Smooth muscle cell (in vitro differentiated cells): ENCODE measurements around the gene ABHD8. TPM values are rescaled to one million over a fixed set of nuclear protein-coding genes. Genes with fewer than 3 reads are reported as not detected.

Source experiments
- DNase-seq: peaks from one replicate; lab custom pipeline; 2025; ENCODE audit not compliant: unreplicated experiment; lab: John Stamatoyannopoulos, UW
- H2AFZ ChIP-seq: fragments of 200-600 bp; sonication (generic); 2 replicates; pipeline ENCODE4 v1.6.0; 2016; ENCODE audit warnings: antibody characterized with exemption, low read depth, mild to moderate bottlenecking
- H3F3A ChIP-seq: fragments of 200-600 bp; sonication (generic); 2 replicates; pipeline ENCODE4 v1.6.0; 2017; ENCODE audit warnings: antibody characterized with exemption, low read depth
- H3K27ac ChIP-seq: fragments of 200-600 bp; sonication (generic); 2 replicates; pipeline ENCODE4 v1.5.1; 2016; ENCODE audit warnings: low read depth, mild to moderate bottlenecking
- H3K27me3 ChIP-seq: fragments of 200-600 bp; sonication (generic); 2 replicates; pipeline ENCODE4 v1.6.1; 2016; ENCODE audit warnings: low read depth, mild to moderate bottlenecking
- H3K36me3 ChIP-seq: fragments of 200-600 bp; sonication (generic); 2 replicates; pipeline ENCODE4 v1.5.1; 2016; ENCODE audit warnings: low read depth
- H3K4me1 ChIP-seq: fragments of 200-600 bp; sonication (generic); 2 replicates; pipeline ENCODE4 v1.5.1; 2016; ENCODE audit warnings: low read depth
- H3K4me2 ChIP-seq: fragments of 200-600 bp; sonication (generic); 2 replicates; pipeline ENCODE4 v1.6.0; 2016; ENCODE audit warnings: mild to moderate bottlenecking
- H3K4me3 ChIP-seq: fragments of 200-600 bp; sonication (generic); 2 replicates; pipeline ENCODE4 v1.5.1; 2016; ENCODE audit warnings: mild to moderate bottlenecking
- H3K79me2 ChIP-seq: fragments of 200-600 bp; sonication (generic); 2 replicates; pipeline ENCODE4 v1.6.0; 2016; ENCODE audit warnings: low read depth, mild to moderate bottlenecking
- H3K9ac ChIP-seq: fragments of 200-600 bp; sonication (generic); 2 replicates; pipeline ENCODE4 v1.6.0; 2016; ENCODE audit warnings: low read depth
- H3K9me3 ChIP-seq: fragments of 200-600 bp; sonication (generic); replicated peaks from 2 replicates; pipeline ENCODE4 v1.5.1; 2016; ENCODE audit warnings: low read depth
- H4K20me1 ChIP-seq: fragments of 200-600 bp; sonication (generic); 2 replicates; pipeline ENCODE4 v1.6.0; 2016; ENCODE audit warnings: low read depth
- CTCF ChIP-seq: fragments of 200-600 bp; sonication (generic); IDR thresholded peaks from 2 replicates; pipeline ENCODE4 v1.5.1; 2017; ENCODE audit warnings: borderline replicate concordance, mild to moderate bottlenecking, antibody characterized with exemption; ENCODE audit not compliant: insufficient read depth, poor library complexity, severe bottlenecking
- WGBS: methylation state at CpG from one replicate; pipeline ENCODE4 v1.1.7; 2016; ENCODE audit warnings: low lambda C conversion rate; 5-methylcytosine and 5-hydroxymethylcytosine counted together
- polyA plus RNA-seq: library from polyadenylated mRNA; unstranded; fragments of >200 nt; fragmentation: Nextera tagmentation; extraction: Ambion mirVana; gene quantifications from 2 replicates; pipeline ENCODE4 v1.2.1, GENCODE V29; 2016
- total RNA-seq: library from RNA; depleted of rRNA; stranded (reverse); fragments of >200 nt; gene quantifications from 2 replicates; pipeline ENCODE4 v1.2.3, GENCODE V29; 2014

ABHD8 gene
- total and polyA plus RNA-seq, 2 experiments from 2014 or later, result 9.2 to 15.1 TPM

- H3K79me2 ChIP-seq, result no peaks in the 10 kb centered on the region
- no peak overlapping the region for H3K4me2 ChIP-seq
- H3F3A ChIP-seq, result peaks cover 6% of the 10 kb centered on the region
- H3K27me3 ChIP-seq, result no peaks in the 10 kb centered on the region
- 91% methylated on average over 10 of the region's 10 CpGs for WGBS
- H3K27ac ChIP-seq, result no peak overlapping the region
- DNase-seq, result no peak
- H3K9me3 ChIP-seq, result no peaks in the 10 kb centered on the region
- peaks cover 12% of the 10 kb centered on the region for H3K4me1 ChIP-seq
- H3K36me3 ChIP-seq, result no peaks in the 10 kb centered on the region
- peaks cover 10% of the 10 kb centered on the region for H4K20me1 ChIP-seq
- TF ChIP-seq CTCF, result no peak
- H2AFZ ChIP-seq, result no peak overlapping the region
- no peak overlapping the region for H3K9ac ChIP-seq
- no peak overlapping the region for H3K4me3 ChIP-seq
Observed at GRCh38 chr19:17322854-17323253, 19.6 kb upstream of the ABHD8 start.

DNA sequence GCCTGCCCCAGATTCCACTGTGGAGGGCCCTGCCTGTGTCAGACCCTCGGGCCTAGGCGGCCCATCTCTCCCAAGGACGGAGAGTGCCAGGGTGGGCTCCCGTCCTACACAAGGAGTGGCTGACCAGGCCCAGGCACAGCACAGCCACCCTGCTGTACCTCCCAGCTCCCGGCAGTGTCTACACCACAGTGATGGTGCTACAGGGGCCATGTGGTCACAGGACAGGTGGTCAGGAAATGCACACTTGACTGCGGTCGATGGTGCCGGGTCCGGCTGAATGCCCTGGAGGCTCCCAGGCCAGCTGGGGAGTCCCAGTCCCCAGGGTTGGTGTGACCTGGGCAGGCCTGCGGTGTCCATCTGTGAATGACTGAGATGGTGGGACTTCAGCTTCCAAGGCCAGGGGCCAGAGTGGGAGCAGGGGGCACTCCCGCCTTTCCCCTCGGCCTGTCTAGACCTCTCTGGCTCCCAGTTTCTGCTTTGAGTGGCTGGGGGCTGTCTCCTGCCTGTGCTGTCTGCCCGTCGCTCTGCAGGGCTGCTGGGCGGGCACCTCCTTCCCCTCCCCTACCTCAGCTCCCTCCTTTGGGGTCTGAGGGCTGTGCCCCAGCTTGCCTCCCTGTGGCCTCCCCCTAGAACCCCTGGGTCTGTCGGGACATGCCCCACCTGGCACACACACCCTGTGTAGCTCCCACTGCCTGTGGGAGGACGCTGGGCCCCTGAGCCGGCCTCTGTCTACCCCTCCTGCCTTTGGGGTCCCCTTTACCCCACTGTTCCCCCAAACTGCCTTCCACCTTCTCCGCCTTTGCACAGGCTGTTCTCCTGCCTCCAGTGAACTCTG is 18.6 kb upstream of the ABHD8 start:
- H3K36me3 ChIP-seq, result no peaks in the 10 kb centered on the region
- H3K79me2 ChIP-seq, result no peaks in the 10 kb centered on the region
- H3K27ac ChIP-seq, result no peak overlapping the region
- no peak overlapping the region for H3K4me2 ChIP-seq
- H3K9me3 ChIP-seq, result no peaks in the 10 kb centered on the region
- 95% methylated on average over 17 of the region's 19 CpGs for WGBS
- DNase-seq, result no peak
- no peak overlapping the region for H2AFZ ChIP-seq
- peaks cover 10% of the 10 kb centered on the region for H4K20me1 ChIP-seq
- peaks cover 9% of the 10 kb centered on the region for H3F3A ChIP-seq
- H3K27me3 ChIP-seq, result no peaks in the 10 kb centered on the region
- no peak overlapping the region for H3K4me3 ChIP-seq
- peaks cover 5% of the 10 kb centered on the region for H3K4me1 ChIP-seq
- no peak overlapping the region for H3K9ac ChIP-seq
- no peak for TF ChIP-seq CTCF

GRCh38 chr19:17320435-17320834 is 17.2 kb upstream of the ABHD8 start:
- H3K79me2 ChIP-seq, result no peaks in the 10 kb centered on the region
- no peaks in the 10 kb centered on the region for H3K4me1 ChIP-seq
- TF ChIP-seq CTCF, result no peak
- no peaks in the 10 kb centered on the region for H3K9me3 ChIP-seq
- H3K4me3 ChIP-seq, result no peak overlapping the region
- H2AFZ ChIP-seq, result no peak overlapping the region
- no peak for DNase-seq
- no peaks in the 10 kb centered on the region for H3K27me3 ChIP-seq
- H3K4me2 ChIP-seq, result no peak overlapping the region
- H3K9ac ChIP-seq, result no peak overlapping the region
- peaks cover 10% of the 10 kb centered on the region for H4K20me1 ChIP-seq
- H3K36me3 ChIP-seq, result no peaks in the 10 kb centered on the region
- H3F3A ChIP-seq, result peaks cover 4% of the 10 kb centered on the region
- H3K27ac ChIP-seq, result no peak overlapping the region
- WGBS, result 86% methylated on average over 11 of the region's 11 CpGs
